HepG2 (cell line): ENCODE measurements around the gene DSTN. TPM values are rescaled to one million over a fixed set of nuclear protein-coding genes. Genes with fewer than 3 reads are reported as not detected.

Source experiments
- AGO2 ChIP-seq: fragments of 200-400 bp; formaldehyde crosslinking; optimal IDR thresholded peaks from 2 replicates; pipeline ENCODE3; 2017; ENCODE audit warnings: mild to moderate bottlenecking, low read depth, low read length, moderate library complexity
- AHR ChIP-seq: IDR thresholded peaks from 2 replicates; pipeline ENCODE4 v1.6.1; 2018; ENCODE audit warnings: missing genetic modification reagents, missing compliant biosample characterization
- AKAP8 ChIP-seq: sonication (generic); formaldehyde crosslinking; IDR thresholded peaks from 2 replicates; pipeline ENCODE4 v1.5.1; 2020; ENCODE audit warnings: mild to moderate bottlenecking, missing genetic modification reagents
- BRD4 ChIP-seq: sonication (generic); formaldehyde crosslinking; IDR thresholded peaks from 2 replicates; pipeline ENCODE4 v1.4.0; 2020; ENCODE audit warnings: missing genetic modification reagents
- CREM ChIP-seq, 2 experiments: sonication (generic) in 1 of 2; formaldehyde crosslinking in 1 of 2; IDR thresholded peaks; 2 replicates each; pipeline versions ENCODE4 v1.4.0 to v1.6.1; 2016 to 2020; ENCODE audit warnings: antibody characterized with exemption in 1 of 2, mild to moderate bottlenecking in 1 of 2, missing genetic modification reagents in 1 of 2
- HNF4A ChIP-seq: sonication (generic); formaldehyde crosslinking; IDR thresholded peaks from 2 replicates; pipeline ENCODE4 v1.4.0; 2020; ENCODE audit warnings: missing genetic modification reagents
- KDM1A ChIP-seq: IDR thresholded peaks from 2 replicates; pipeline ENCODE4 v1.6.1; 2016; ENCODE audit warnings: missing compliant biosample characterization
- NFIB ChIP-seq: sonication (generic); formaldehyde crosslinking; IDR thresholded peaks from 2 replicates; pipeline ENCODE4 v1.9.0; 2021; ENCODE audit warnings: missing genetic modification reagents, mild to moderate bottlenecking, borderline replicate concordance
- RAD21 ChIP-seq: fragments of 450-650 bp; formaldehyde crosslinking; IDR thresholded peaks from 2 replicates; pipeline ENCODE4 v1.5.0; 2020; ENCODE audit warnings: mild to moderate bottlenecking
- RBM39 ChIP-seq: fragments of 200-400 bp; formaldehyde crosslinking; IDR thresholded peaks from one replicate; pipeline ENCODE4 v1.6.1; 2018; ENCODE audit warnings: antibody characterized with exemption, mild to moderate bottlenecking, low read depth, low read length; ENCODE audit not compliant: poor library complexity, severe bottlenecking
- SP5 ChIP-seq: IDR thresholded peaks from 2 replicates; pipeline ENCODE4 v1.6.1; 2016; ENCODE audit warnings: low read depth, borderline replicate concordance
- SRF ChIP-seq: IDR thresholded peaks from 2 replicates; pipeline ENCODE4 v1.6.1; 2011; ENCODE audit warnings: mild to moderate bottlenecking, low read depth, low read length, moderate library complexity
- SSRP1 ChIP-seq: IDR thresholded peaks from 2 replicates; pipeline ENCODE4 v1.6.1; 2016; ENCODE audit warnings: control low read depth
- ZEB1 ChIP-seq: IDR thresholded peaks from 2 replicates; pipeline ENCODE4 v1.6.1; 2012; ENCODE audit warnings: mild to moderate bottlenecking, low read depth, inconsistent platforms; ENCODE audit not compliant: insufficient replicate concordance
- ZMYM3 ChIP-seq: sonication (generic); formaldehyde crosslinking; IDR thresholded peaks from 2 replicates; pipeline ENCODE4 v1.5.1; 2020; ENCODE audit warnings: mild to moderate bottlenecking, missing genetic modification reagents
- ZNF20 ChIP-seq: sonication (generic); formaldehyde crosslinking; IDR thresholded peaks from 2 replicates; pipeline ENCODE4 v1.4.0; 2020; ENCODE audit warnings: mild to moderate bottlenecking, moderate library complexity, missing genetic modification reagents
- ZNF234 ChIP-seq: sonication (generic); formaldehyde crosslinking; conservative IDR thresholded peaks from 2 replicates; pipeline ENCODE4 v1.5.1; 2020; ENCODE audit warnings: mild to moderate bottlenecking, missing genetic modification reagents
- polyA plus RNA-seq, 8 experiments: library from polyadenylated mRNA; depleted of rRNA in 3 of 8; stranded (reverse) in 7 of 8; unstranded in 1 of 8; fragments of >200 nt; fragmentation: Illumina TruSeq in 4 of 8; extraction: Trizol in 4 of 8; gene quantifications; 2 replicates each; pipeline versions ENCODE4 v1.2.1 to v1.2.3, GENCODE V29; 2011 to 2016; ENCODE audit warnings: low read depth in 4 of 8, missing spikeins in 1 of 8, mixed read lengths in 1 of 8; ENCODE audit not compliant: insufficient read depth in 1 of 8
- total RNA-seq, 5 experiments: library from RNA; depleted of rRNA; stranded (reverse); fragments of >200 nt; fragmentation: Illumina TruSeq; extraction: Trizol; gene quantifications; 2 replicates each; pipeline ENCODE4 v1.2.3, GENCODE V29; 2016; ENCODE audit warnings: low read depth in 1 of 5
- TF ChIP-seq, protein P1 (sequence below): sonication (generic); formaldehyde crosslinking; conservative IDR thresholded peaks from 2 replicates; pipeline ENCODE4 v1.8.1; 2023; ENCODE audit warnings: missing genetic modification reagents
- TF ChIP-seq, protein P2 (sequence below): sonication (generic); formaldehyde crosslinking; IDR thresholded peaks from 2 replicates; pipeline ENCODE4 v1.4.0; 2020; ENCODE audit warnings: mild to moderate bottlenecking, missing genetic modification reagents
- TF ChIP-seq, protein P3 (sequence below): IDR thresholded peaks from 2 replicates; pipeline ENCODE4 v1.6.1; 2018; ENCODE audit warnings: missing genetic modification reagents
- TF ChIP-seq, protein P4 (sequence below): sonication (generic); formaldehyde crosslinking; IDR thresholded peaks from 2 replicates; pipeline ENCODE4 v1.8.0; 2023; ENCODE audit warnings: mild to moderate bottlenecking, missing genetic modification reagents
- TF ChIP-seq, protein P5 (sequence below): sonication (generic); formaldehyde crosslinking; IDR thresholded peaks from 2 replicates; pipeline ENCODE4 v1.9.0; 2022; ENCODE audit warnings: missing genetic modification reagents, mild to moderate bottlenecking, borderline replicate concordance
- TF ChIP-seq, protein P6 (sequence below): sonication (generic); formaldehyde crosslinking; IDR thresholded peaks from 2 replicates; pipeline ENCODE4 v1.4.0; 2020; ENCODE audit warnings: missing genetic modification reagents

The DSTN gene
- total and polyA plus RNA-seq, 2 of the 13 experiments (the other 11 are each of a cell fraction or from before 2014, with no cell fraction given): 27.6 to 106 TPM

DNA sequence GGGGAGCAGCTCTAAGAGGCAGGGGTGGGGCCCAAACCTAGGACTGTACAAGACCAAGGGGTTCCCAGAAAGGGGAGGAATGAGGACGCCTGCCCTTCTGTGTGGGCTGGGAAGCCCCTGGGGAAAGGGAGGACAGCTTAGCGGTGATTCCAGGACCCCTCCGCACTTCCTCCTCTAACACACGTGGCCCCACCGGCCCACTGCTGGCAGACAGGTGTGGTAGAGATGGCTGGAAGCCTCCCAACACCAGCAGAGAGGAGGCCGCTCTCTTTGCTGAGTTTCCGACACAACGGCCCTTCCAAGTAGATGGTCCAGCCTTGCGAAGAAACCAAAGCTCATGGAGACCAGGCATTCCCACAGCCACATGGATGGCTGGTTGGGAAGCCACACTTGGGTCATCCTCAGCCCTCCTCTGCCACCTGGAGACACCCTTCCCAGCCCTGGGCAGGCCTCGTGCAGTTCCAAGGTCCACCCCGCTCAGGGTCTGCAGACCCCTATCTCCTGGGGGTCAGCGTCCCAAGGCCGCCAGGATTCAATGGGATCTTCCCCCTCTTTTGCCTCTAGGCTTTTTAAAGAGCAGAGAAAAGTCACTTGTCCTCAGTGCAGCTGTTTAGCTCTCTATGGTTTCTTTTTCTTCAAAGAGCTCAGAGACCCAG is 68.2 kb downstream of the DSTN start (continued):
- TF ChIP-seq, protein P1, sequence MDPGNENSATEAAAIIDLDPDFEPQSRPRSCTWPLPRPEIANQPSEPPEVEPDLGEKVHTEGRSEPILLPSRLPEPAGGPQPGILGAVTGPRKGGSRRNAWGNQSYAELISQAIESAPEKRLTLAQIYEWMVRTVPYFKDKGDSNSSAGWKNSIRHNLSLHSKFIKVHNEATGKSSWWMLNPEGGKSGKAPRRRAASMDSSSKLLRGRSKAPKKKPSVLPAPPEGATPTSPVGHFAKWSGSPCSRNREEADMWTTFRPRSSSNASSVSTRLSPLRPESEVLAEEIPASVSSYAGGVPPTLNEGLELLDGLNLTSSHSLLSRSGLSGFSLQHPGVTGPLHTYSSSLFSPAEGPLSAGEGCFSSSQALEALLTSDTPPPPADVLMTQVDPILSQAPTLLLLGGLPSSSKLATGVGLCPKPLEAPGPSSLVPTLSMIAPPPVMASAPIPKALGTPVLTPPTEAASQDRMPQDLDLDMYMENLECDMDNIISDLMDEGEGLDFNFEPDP (CRISPR knock-in tag): no peak
- TF ChIP-seq SP5 (CRISPR knock-in tag): no peak
- TF ChIP-seq, protein P2, sequence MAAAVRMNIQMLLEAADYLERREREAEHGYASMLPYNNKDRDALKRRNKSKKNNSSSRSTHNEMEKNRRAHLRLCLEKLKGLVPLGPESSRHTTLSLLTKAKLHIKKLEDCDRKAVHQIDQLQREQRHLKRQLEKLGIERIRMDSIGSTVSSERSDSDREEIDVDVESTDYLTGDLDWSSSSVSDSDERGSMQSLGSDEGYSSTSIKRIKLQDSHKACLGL (CRISPR knock-in tag): no peak
- no peak for TF ChIP-seq NFIB (CRISPR knock-in tag)
- TF ChIP-seq, protein P3, sequence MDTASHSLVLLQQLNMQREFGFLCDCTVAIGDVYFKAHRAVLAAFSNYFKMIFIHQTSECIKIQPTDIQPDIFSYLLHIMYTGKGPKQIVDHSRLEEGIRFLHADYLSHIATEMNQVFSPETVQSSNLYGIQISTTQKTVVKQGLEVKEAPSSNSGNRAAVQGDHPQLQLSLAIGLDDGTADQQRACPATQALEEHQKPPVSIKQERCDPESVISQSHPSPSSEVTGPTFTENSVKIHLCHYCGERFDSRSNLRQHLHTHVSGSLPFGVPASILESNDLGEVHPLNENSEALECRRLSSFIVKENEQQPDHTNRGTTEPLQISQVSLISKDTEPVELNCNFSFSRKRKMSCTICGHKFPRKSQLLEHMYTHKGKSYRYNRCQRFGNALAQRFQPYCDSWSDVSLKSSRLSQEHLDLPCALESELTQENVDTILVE: no peak
- TF ChIP-seq, protein P4, sequence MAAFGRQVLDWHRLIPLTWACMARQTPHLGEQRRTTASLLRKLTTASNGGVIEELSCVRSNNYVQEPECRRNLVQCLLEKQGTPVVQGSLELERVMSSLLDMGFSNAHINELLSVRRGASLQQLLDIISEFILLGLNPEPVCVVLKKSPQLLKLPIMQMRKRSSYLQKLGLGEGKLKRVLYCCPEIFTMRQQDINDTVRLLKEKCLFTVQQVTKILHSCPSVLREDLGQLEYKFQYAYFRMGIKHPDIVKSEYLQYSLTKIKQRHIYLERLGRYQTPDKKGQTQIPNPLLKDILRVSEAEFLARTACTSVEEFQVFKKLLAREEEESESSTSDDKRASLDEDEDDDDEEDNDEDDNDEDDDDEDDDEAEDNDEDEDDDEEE (CRISPR knock-in tag): no peak
- TF ChIP-seq SSRP1 (CRISPR knock-in tag): no peak
- peak; percentile 39; the same call in 1 of the 2 replicates for TF ChIP-seq AKAP8
- no peak for TF ChIP-seq SRF
- TF ChIP-seq CREM (IDR thresholded peaks at IDR 0.05): no peak
- TF ChIP-seq CREM (CRISPR knock-in tag; IDR thresholded peaks at IDR 0.05): no peak
- TF ChIP-seq RAD21 (CRISPR knock-in tag): no peak
- peak; percentile 4 for TF ChIP-seq RBM39
- TF ChIP-seq, protein P5, sequence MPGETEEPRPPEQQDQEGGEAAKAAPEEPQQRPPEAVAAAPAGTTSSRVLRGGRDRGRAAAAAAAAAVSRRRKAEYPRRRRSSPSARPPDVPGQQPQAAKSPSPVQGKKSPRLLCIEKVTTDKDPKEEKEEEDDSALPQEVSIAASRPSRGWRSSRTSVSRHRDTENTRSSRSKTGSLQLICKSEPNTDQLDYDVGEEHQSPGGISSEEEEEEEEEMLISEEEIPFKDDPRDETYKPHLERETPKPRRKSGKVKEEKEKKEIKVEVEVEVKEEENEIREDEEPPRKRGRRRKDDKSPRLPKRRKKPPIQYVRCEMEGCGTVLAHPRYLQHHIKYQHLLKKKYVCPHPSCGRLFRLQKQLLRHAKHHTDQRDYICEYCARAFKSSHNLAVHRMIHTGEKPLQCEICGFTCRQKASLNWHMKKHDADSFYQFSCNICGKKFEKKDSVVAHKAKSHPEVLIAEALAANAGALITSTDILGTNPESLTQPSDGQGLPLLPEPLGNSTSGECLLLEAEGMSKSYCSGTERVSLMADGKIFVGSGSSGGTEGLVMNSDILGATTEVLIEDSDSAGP: 0 out of 2 replicates have a peak, but pooled peaks have one; percentile 22
- TF ChIP-seq HNF4A (CRISPR knock-in tag): peak; percentile 26; the same call in 1 of the 2 replicates
- no peak for TF ChIP-seq KDM1A (CRISPR knock-in tag)
- no peak for TF ChIP-seq ZNF234 (CRISPR knock-in tag)
- TF ChIP-seq AGO2: peak; percentile 85
- TF ChIP-seq BRD4 (CRISPR knock-in tag): no peak
- TF ChIP-seq ZEB1: no peak
- peak; percentile 40; the same call in 1 of the 2 replicates for TF ChIP-seq AHR
- TF ChIP-seq ZMYM3: no peak
- TF ChIP-seq, protein P6, sequence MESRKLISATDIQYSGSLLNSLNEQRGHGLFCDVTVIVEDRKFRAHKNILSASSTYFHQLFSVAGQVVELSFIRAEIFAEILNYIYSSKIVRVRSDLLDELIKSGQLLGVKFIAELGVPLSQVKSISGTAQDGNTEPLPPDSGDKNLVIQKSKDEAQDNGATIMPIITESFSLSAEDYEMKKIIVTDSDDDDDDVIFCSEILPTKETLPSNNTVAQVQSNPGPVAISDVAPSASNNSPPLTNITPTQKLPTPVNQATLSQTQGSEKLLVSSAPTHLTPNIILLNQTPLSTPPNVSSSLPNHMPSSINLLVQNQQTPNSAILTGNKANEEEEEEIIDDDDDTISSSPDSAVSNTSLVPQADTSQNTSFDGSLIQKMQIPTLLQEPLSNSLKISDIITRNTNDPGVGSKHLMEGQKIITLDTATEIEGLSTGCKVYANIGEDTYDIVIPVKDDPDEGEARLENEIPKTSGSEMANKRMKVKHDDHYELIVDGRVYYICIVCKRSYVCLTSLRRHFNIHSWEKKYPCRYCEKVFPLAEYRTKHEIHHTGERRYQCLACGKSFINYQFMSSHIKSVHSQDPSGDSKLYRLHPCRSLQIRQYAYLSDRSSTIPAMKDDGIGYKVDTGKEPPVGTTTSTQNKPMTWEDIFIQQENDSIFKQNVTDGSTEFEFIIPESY: peak; percentile 77
- TF ChIP-seq ZNF20 (CRISPR knock-in tag): no peak
